ENCODE results near the gene INTS6L. TPM values are rescaled to one million over a fixed set of nuclear protein-coding genes. Genes with fewer than 3 reads are reported as not detected.
A peak's percentile ranks its signal among the peaks of the same experiment; 100 is the strongest.

INTS6L gene
- total and polyA plus RNA-seq, 2 of the 8 experiments (the other 6 are each of a cell fraction or from before 2014, with no cell fraction given) = 4.1 to 5.2 TPM

GRCh38 chrX:135625995-135626394, 105.5 kb downstream of the INTS6L start:
- H2BK120ac ChIP-seq (replicated peaks; ENCODE audit: low read depth, low read length) = no peak overlapping the region
- no peak overlapping the region for H4K8ac ChIP-seq (ENCODE audit: extremely low read depth, insufficient read depth, low read length)
- no peak overlapping the region for H4K5ac ChIP-seq (ENCODE audit: insufficient read length, low read depth, low read length)
- no peak overlapping the region for H3K14ac ChIP-seq (ENCODE audit: insufficient read length)
- H2BK5ac ChIP-seq (ENCODE audit: low read depth, low read length) = no peak overlapping the region
- H4K20me1 ChIP-seq (replicated peaks in 1 of 2; ENCODE audit: control insufficient read depth in 1 of 2, insufficient read depth in 2 of 2, low read length in 2 of 2) = no peaks in the 10 kb centered on the region
- no peak for FAIRE-seq
- no peak overlapping the region for H2BK15ac ChIP-seq (ENCODE audit: low read length)
- H3K23ac ChIP-seq (ENCODE audit: insufficient read length) = no peak overlapping the region
- H2AK5ac ChIP-seq (ENCODE audit: low read depth, low read length) = no peak overlapping the region
- no peaks in the 10 kb centered on the region for H3K79me1 ChIP-seq (ENCODE audit: low read depth, low read length)
- H3K9me3 ChIP-seq (ENCODE audit: insufficient read depth in 2 of 2, low read depth in 1 of 2, low read length in 1 of 2) = no peaks in the 10 kb centered on the region; a peak in 1 of 4 replicates
- no peaks in the 10 kb centered on the region for H3K4me1 ChIP-seq (replicated peaks in 1 of 4; ENCODE audit: control insufficient read depth in 3 of 4, insufficient read depth in 4 of 4, low read length in 3 of 4)
- no peaks in the 10 kb centered on the region for H3K27me3 ChIP-seq (replicated peaks in 1 of 4; ENCODE audit: control insufficient read depth in 3 of 4, extremely low read depth in 1 of 4, insufficient read depth in 3 of 4, low read length in 3 of 4)
- H3K27ac ChIP-seq (ENCODE audit: low read depth, low read length) = no peak overlapping the region
- ChIA-PET CTCF (ENCODE audit: partially characterized antibody) (no interaction called here), POLR2A (ENCODE audit: partially characterized antibody) (no interaction called here)
- H3K23me2 ChIP-seq (ENCODE audit: low read depth, low read length) = no peaks in the 10 kb centered on the region
- no peaks in the 10 kb centered on the region for H3K79me2 ChIP-seq (ENCODE audit: control insufficient read depth in 1 of 2, insufficient read depth in 2 of 2, low read length in 2 of 2)
- H3K4me2 ChIP-seq (ENCODE audit: insufficient read depth in 1 of 2, low read depth in 2 of 2, low read length in 2 of 2) = no peak overlapping the region
- H3K36me3 ChIP-seq (ENCODE audit: control insufficient read depth in 2 of 4, insufficient read depth in 4 of 4, low read length in 3 of 4) = no peaks in the 10 kb centered on the region
- WGBS, 2 experiments (ENCODE audit: extremely low coverage in 1 of 2, insufficient coverage in 1 of 2, insufficient read length in 1 of 2, insufficient replicate concordance in 2 of 2, low coverage in 1 of 2, low lambda C conversion rate in 2 of 2, missing lambda C conversion rate in 1 of 2) = 88% methylated on average over 6 of the region's 6 CpGs; no CpG with 5 or more reads in 1 of the 2 experiments
- no peak overlapping the region for H2AFZ ChIP-seq (ENCODE audit: low read length)
- TF ChIP-seq CBX5 (IDR thresholded peaks at IDR 0.05; ENCODE audit: low read depth, low read length) (no peak), ASH2L (IDR thresholded peaks at IDR 0.05; ENCODE audit: low read length) (no peak), TAF7 (optimal IDR thresholded peaks at IDR 0.05; ENCODE audit: borderline replicate concordance, low read depth, low read length) (no peak), GTF2F1 (IDR thresholded peaks at IDR 0.05; ENCODE audit: borderline replicate concordance, low read depth, low read length) (no peak), RAD21 (IDR thresholded peaks at IDR 0.05 in 1 of 2, conservative IDR thresholded peaks at IDR 0.05 in 1 of 2; ENCODE audit: low read depth in 2 of 2, low read length in 2 of 2) (peak; percentile 29 to 43), CTCF (IDR thresholded peaks at IDR 0.05; ENCODE audit: control extremely low read depth in 1 of 3, insufficient read depth in 1 of 3, low read depth in 1 of 3, low read length in 3 of 3) (peak in 1 of 3 experiments; percentile 7; a peak in 1 of 4 replicates), SP1 (IDR thresholded peaks at IDR 0.05; ENCODE audit: low read depth, low read length) (no peak), TEAD4 (IDR thresholded peaks at IDR 0.05; ENCODE audit: low read depth, low read length) (no peak)
- no peak overlapping the region for H3K4me3 ChIP-seq (ENCODE audit: extremely low read depth in 1 of 4, insufficient read depth in 2 of 4, low read depth in 3 of 4, low read length in 4 of 4)
- H2BK12ac ChIP-seq (ENCODE audit: low read depth, low read length) = no peak overlapping the region
- H3K4ac ChIP-seq (replicated peaks; ENCODE audit: insufficient read length, low read depth, low read length) = no peak overlapping the region
- H3K18ac ChIP-seq (ENCODE audit: extremely low read depth, low read length) = no peak overlapping the region
- no peak overlapping the region for H3K56ac ChIP-seq (replicated peaks; ENCODE audit: insufficient read length, low read depth, low read length)
- no peak overlapping the region for H3K9ac ChIP-seq (replicated peaks in 1 of 4; ENCODE audit: extremely low read depth in 1 of 4, low read depth in 3 of 4, low read length in 3 of 4)
- H2BK20ac ChIP-seq (ENCODE audit: low read length) = no peak overlapping the region
- H4K91ac ChIP-seq (replicated peaks; ENCODE audit: insufficient read length, low read length) = no peak overlapping the region
- peak in 1 of 2 experiments; percentile 39 for DNase-seq (ENCODE audit: low read depth in 1 of 2, low spot score in 2 of 2)
